Stimulated activated CD4-positive, alpha-beta T cell treated with anti-CD3 and anti-CD28 coated beads, Interleukin-1b, Interleukin-23, amount 100 ng/mL, for 4 hours (primary cell): ENCODE data around the gene KLHL22.
"Not testable (repeated sequence)": the region's sequence is repeated elsewhere in the genome, so short reads cannot be mapped to it uniquely, and the experiment has no call there.

Experiments
- DNase-seq, 2 donors: peaks; one replicate each; pipeline ENCODE4 v3.0.0-alpha.2; 2020; ENCODE audit warnings: low read depth in 2 of 2

Gene KLHL22

DNA sequence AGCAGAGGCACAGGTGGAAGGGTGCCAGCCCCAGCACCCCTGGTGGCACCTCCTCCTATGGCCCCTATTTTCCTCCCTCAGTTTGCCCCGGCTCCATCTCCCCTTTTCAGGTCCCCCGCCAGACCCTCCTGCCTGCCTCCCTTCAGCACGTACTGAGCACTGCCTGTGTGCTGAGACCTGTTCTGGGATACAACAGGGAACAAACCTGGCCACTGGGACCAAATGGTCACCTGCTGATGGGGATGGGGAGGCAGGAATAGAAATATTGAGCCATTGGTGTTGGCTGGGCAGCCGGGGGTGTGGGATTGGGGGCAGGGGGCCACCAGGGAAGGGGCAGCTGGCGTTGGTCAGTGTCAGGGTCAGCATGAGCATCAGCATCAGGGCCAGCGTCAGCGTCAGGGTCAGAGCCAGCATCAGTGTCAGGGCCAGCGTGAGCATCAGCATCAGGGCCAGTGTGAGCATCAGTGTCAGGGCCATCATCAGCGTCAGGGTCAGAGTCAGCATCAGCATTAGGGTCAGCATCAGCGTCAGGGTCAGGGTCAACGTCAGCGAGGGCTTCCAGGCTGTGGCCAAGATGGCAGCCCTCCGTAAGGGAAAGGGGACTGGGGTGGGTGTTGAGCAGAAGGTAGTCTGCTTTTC is 94.1 kb downstream of the KLHL22 start:
- no peak for DNase-seq

DNA sequence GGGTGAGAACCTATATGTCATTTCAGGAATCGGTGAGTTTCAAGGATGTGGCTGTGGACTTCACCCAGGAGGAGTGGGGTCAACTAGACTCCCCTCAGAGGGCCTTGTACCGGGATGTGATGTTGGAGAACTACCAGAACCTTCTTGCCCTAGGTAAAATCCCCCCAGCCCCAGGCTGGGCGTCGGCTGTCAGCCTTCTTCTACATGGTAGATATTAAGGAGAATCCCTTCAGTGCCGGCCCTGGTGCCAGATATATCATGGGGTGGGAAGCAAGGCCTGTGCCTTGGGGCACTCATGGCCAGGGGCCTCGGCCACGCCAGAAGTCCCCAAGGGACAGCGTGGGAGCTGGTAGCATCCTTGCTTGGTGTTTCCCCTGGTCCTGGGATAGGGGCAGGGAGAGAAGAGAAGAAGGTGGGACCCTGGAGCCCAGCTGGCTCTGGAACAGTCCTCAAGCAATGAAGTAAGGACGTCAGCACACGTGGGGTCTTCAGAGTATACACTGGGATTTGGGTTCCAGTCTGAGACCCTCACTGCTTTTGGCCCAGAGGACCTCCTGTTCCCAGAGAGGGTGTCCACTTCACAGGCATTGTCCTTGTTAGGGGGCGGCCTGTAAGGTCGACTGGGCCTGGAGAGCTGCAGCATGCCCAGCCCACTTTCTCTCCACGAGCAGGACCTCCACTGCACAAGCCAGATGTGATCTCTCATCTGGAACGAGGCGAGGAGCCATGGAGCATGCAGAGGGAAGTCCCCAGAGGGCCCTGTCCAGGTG is 94.8 kb downstream of the KLHL22 start:
- DNase-seq, result no peak

DNA sequence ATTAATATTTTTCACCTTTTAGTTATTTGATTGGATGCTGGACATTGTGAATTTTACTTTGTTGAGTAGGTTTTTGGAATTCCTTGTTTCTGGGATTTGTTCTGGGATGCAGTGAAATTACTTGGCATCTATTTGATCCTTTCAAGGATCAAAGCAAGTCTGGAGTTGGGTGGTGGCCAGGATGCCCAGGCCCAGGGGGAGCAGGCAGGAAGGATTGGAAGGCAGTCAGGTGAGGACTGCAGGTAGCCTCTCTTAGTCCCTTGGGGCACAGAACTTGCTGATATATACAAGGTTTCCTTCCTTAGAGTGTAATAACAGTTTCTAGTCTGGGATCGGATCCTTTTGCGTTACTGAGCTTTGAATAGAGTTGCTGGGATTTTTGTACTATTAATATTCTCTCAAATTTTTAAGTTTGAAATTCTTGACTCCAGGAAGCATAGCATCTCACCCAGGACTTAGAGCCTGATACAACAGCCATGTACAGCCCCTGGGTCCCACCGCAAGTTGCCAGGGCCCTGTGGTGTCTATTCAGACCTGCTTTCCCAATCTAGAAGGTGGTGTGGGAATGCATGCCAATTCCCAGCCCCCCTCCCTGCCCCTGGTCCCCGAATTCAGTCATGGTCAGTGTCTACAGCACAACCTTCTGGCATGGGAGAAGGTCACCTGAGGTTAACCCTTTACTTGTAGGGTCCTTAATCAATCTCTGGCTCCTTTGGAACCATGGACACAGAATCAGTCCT is 95.6 kb downstream of the KLHL22 start:
- DNase-seq, result no peak

DNA sequence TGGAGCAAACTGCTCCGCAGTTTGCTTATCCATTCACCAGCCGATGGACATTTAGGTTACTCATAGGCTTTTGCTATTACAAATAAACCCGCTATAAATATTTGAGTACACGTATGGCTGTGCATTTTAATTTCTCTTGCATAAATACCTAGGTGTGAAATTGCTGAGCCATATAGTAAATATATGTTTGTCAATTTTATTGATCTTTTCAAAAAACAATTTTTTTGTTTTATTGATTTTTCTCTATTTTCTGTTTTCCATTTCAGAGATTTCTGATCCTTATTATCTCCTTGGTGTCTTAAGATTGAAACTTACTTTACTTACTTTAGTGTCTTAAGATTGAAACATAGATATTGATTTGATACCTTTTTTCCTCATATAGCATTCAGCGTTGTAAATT is 97.2 kb downstream of the KLHL22 start:
- DNase-seq, result no peak

DNA sequence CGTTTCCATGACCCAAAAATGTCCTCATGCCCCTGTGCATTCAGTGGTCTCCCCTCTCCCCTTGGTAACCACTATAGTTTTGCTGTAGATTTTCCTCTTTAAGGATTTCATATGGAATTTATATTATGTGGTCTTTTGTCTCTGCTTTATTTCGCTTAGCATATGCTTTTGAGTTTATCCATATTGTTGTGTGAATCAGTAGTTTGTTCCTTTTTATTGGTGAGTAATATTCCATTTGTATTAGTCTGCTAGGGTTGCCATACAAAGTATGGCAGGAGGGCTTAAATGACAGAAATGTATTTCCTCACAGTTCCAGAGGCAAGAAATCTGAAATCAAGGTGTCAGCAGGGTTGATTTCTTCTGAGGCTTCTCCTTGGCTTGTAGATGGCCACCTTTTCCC is 98.1 kb downstream of the KLHL22 start:
- DNase-seq, result no peak

DNA sequence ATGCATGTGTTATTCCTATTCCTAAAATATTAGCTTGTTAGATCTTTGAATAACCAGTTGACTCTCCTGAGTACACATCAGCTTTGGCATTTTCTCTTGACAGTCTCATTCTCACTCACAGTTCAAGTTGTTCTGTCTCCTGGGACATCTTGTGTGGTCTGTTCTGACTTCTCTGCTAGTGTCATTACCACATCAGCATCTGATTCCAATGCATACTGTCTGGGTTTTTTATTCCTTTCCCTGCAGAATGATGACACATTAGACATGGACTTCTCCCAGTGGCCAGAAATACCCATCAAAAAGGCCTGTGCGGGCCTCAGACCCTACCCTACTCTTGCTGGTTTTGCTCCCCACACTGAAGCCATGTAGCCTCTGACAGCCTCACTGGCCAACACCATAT is 99.0 kb downstream of the KLHL22 start:
- DNase-seq, result no peak

DNA sequence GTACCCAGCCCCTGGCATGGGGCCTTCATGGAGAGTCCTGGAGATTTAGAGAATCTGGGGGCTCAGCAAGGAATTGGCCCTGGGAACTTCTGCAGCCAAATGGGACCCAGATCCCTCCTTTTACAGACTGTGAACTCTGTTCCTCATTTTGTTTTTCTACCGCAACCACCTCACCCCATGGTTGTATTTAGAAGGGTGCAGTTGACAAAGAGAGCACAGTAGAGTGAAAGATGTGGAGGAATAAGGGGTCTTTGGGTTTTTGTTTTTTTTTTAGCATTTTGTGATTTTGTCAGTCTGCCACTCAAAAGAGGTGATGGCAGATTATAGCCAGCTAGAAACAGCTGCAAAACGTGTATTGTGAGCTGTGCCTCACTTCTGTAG is 99.7 kb downstream of the KLHL22 start:
- no peak for DNase-seq

DNA sequence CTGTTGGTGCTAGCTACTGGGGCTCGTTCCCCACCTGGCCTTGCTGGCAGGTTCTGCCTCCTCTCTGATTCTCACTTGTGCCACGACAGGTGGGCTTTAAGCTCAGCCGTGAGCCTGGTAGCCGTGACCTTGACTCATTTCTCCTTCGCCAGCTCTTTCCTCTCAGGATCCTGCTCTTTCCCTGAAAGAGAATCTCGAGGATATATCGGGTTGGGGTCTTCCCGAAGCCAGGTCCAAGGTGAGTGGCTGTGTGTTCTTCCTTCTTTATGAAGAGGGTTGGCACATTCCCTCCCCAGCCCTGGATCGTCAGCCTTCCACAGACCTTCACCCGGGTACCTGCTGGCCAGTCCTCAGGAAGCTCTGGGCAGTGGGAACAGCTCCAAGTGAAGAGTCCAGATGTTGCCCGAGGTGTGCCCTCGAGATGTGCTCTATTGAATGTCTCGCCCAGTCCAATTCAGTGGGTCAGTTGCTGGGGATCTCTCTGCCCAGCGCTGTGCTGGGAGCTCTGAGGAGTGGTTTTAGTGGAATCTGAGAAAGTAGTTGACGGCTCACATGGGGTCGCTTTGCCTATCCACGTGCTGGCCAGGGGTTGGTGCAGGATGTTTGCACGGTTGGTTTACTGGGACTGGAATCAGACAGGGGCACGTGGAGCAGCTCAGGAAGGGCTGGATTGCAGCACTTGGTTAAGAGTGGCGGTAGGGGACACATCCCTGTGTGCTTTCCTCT is 100.3 kb downstream of the KLHL22 start:
- no peak for DNase-seq

DNA sequence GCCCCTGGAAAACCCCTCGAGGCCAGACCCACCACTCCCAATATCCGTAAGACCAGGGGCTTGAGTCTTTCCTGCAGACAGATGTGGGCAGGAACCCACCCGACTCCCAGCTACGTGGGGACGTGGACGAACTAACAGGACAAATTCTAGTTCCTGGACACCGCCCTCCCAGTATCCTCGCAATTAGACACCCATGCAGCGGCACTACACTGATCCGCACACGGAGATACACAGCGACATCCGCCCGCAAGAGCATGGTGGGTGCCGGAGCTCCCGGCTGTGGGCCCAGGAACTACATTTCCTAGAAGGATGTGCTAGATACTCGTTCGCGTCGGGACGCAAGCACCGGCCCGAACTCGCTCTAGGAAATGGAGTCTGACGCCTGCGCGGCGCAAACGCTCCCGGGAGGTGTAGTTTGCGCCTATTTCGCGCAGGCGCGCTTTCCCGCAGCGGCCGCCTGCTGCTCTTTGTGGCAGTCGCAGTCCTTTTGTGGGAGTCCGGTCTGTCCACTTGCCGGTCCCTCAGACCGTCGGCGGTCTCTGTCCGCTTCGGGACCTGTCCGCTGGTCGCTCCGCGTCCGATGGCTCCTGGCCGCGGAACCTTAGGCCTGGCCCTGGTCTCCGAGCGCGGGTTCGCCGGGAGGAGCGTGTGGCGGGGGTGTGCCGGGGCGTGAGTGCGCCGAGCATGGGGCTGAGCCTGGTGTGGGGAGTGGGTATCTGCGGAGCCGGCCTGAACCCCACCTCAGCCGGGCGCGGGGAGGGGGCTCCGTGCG is 101.7 kb downstream of the KLHL22 start, which contains the start of gene ZNF74:
ZNF74 (plus strand) TSS at position 447 of the 772 bp plus-strand sequence. CDS start 478 bp downstream, outside the sequence.
- DNase-seq, result peak; percentile 67 to 76

DNA sequence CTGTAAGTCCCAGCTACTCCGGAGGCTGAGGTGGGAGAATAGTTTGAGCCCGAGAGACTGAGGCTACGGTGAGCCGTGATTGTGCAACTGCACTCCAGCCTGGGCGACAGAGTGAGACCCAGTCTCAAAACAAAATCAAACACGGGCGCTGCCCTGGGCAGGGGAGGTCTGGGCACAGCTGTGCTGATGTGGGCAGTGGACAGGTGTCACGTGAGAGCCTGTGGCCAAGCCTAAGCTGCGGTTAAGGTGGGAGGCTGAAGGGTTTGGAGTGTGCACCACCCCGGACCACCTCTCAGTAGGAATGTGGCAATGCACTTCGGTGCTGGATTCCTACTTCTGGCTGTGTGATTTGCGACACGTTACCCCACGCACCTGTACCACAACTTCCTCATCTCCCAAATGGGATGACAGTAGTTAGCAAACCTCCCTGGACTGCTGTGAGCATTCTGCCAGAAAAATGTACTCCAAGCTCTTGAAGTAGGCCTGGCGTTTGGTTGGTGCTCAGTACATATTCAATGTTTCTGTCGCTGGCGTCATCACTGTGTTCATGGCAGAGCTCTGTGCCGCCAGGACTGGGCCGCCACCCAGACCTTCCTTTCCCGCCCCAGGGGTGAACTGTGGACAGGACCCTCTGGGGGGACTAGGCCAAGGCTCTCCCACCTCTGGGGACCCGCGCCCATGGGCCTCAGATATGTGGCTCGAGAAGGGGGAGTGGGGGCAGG is 102.5 kb downstream of the KLHL22 start:
- no peak for DNase-seq

DNA sequence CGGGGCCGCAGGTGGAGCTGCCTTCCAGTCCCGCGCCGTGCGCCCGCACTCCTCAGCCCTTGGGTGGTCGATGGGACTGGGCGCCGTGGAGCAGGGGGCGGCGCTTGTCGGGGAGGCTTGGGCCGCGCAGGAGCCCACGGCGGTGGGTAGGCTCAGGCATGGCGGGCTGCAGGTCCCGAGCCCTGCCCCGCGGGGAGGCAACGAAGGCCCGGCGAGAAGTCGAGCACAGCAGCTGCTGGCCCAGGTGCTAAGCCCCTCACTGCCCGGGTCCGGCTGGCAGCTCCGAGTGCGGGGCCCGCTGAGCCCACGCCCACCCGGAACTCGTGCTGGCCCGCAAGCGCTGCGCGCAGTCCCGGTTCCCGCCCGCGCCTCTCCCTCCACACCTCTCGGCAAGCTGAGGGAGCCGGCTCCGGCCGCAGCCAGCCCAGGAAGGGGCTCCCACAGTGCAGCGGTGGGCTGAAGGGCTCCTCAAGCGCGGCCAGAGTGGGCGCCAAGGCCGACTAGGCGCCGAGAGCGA is 103.2 kb downstream of the KLHL22 start:
- DNase-seq, result not testable (repeated sequence)
